ENCODE results near the gene C3orf80.
"Not testable (repeated sequence)": the region's sequence is repeated elsewhere in the genome, so short reads cannot be mapped to it uniquely, and the experiment has no call there.

Gene C3orf80

DNA sequence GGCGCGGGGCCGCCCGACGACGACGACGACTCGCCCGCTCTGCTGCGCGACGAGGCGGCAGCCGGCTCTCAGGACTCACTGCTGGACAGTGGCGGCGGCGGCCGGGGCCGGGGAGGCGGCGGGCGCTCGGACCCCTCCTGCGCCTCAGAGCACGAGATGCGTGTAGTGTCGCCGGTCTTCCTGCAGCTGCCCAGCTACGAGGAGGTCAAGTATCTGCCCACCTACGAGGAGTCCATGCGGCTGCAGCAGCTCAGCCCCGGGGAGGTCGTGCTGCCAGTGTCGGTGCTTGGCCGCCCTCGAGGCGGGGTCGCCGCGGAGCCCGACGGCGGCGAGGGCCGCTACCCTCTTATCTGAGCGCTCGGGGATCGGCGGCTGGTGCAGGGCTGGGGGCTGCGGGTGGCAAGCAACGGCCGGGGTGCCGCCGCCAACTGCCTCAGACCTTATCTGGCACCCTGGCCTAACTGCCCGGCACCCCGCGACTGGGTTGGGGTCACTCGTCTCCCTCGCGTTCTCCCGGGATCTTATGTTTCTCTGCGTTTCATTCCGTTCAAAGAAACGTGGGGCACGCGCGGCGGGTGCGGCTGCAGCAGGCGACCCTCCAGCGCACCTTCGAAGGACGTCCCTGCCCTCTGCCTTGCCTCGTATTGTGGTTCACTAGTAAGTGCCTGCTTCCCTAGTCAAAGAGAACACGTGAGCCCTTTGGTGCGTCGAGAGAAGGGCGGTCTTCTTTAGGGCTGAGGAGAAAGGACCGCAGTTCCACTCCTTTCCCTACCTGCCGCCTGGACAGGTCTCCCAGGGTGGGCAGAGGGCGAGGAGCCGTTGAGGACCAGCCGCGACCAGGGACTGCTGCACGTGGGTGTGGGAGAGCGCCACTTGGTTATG lies 1.0 kb downstream of the C3orf80 start:
- ATAC-seq (replicated peaks) (peak in 1 of 2 donors; percentile 5), DNase-seq (no peak)
- H3K27ac Mint-ChIP-seq = peak overlapping the region; percentile 87
- peaks cover 0 to 3% of the 10 kb centered on the region in 2 donors for H3K36me3 Mint-ChIP-seq
- no peaks in the 10 kb centered on the region for H3K9me3 Mint-ChIP-seq
- peak overlapping the region; percentile 84 to 85 for H3K4me3 Mint-ChIP-seq
- peaks cover 42 to 50% of the 10 kb centered on the region in 2 donors for H3K27me3 Mint-ChIP-seq
- H3K4me1 Mint-ChIP-seq = peaks cover 16 to 23% of the 10 kb centered on the region in 2 donors

GRCh38 chr3:160227419-160227818 lies 2.2 kb downstream of the C3orf80 start:
- Mint-ChIP-seq H3K36me3 (peaks cover 0 to 3% of the 10 kb centered on the region in 2 donors), H3K27me3 (peaks cover 43 to 50% of the 10 kb centered on the region in 2 donors), H3K27ac (no peak overlapping the region), H3K4me1 (peaks cover 16 to 23% of the 10 kb centered on the region in 2 donors), H3K4me3 (no peak overlapping the region), H3K9me3 (no peaks in the 10 kb centered on the region)
- no peak for DNase-seq
- ATAC-seq (replicated peaks) = no peak

DNA sequence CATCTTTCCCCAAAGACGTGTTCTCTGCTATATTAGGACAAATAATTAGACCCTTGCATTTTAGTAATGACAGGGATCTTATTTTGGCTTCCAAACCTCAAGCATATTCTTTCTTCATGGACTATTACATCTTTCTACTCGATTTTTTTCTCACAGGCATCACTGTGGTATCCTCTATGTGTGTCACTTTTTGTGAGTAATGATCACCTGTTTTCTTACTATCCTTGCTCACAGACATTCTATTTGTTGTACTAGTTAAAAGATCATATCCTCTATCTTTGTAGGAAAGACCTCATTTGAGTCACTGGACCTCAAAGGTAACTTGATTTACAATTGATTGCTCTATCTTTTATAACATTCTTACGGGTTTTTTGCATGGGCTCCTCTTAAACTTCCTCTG lies 6.8 kb downstream of the C3orf80 start:
- Mint-ChIP-seq H3K36me3 (no peaks in the 10 kb centered on the region), H3K4me3 (no peak overlapping the region), H3K27me3 (peaks cover 18 to 22% of the 10 kb centered on the region in 2 donors), H3K27ac (no peak overlapping the region), H3K9me3 (no peaks in the 10 kb centered on the region), H3K4me1 (no peaks in the 10 kb centered on the region)
- no peak for DNase-seq
- ATAC-seq (replicated peaks) = no peak

DNA sequence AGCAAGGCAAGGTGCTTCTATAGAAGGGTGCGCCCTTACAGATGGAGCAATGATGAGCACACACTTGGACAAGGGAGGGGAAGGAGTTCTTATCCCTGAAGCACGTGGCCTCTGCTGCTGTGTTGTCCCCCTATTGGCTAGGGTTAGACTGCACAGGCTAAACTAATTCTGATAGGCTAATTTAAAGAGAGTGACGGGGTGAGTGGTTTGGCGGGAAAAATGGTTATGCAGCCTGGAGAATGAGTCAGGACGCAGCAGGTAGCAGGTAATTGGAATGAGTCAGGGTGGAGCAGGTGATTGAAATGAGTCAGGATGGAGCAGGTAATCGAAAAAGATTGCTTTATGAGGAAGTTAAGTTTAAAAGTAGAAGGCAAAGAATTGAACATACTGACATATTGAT lies 15.5 kb downstream of the C3orf80 start:
- not testable (repeated sequence) for ATAC-seq (replicated peaks); H3K4me1 Mint-ChIP-seq; H3K36me3 Mint-ChIP-seq; H3K27ac Mint-ChIP-seq; H3K4me3 Mint-ChIP-seq; DNase-seq
- Mint-ChIP-seq H3K27me3 (peaks cover 7 to 22% of the 10 kb centered on the region in 2 donors), H3K9me3 (peaks cover 6 to 12% of the 10 kb centered on the region in 2 donors)

DNA sequence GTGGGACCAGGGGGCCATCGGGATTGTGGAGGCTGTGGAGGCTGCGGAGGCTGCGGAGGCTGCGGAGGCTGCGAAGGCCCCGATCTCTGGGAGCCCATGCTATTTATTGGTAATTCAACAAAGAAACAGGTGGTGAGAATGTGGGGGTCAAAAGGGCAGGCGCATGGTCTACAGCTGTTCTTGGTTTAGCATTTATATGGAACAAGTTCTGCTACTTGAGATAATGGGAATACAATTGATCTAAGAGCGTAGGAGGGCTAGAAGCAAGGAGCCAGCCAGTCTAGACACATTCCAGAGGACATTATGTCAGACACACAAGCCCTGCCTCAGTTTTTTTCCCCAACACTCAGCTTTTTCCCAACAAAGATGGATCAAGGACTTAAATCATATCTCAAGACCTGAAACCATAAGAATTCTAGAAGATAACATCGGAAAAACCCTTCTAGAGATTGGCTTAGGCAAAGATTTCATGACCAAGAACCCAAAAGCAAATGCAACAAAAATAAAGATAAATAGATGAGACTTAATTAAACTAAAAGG lies 20.1 kb downstream of the C3orf80 start:
- Mint-ChIP-seq H3K9me3 (peaks cover 6 to 12% of the 10 kb centered on the region in 2 donors), H3K27ac (no peak overlapping the region)
- no peak for ATAC-seq (replicated peaks)

GRCh38 chr3:160247766-160248165 lies 22.5 kb downstream of the C3orf80 start:
- H3K27ac Mint-ChIP-seq = no peak overlapping the region
- ATAC-seq (replicated peaks) = no peak
- H3K36me3 Mint-ChIP-seq = no peaks in the 10 kb centered on the region

More for the DNA sequence above, 20.1 kb downstream of the C3orf80 start:
- Mint-ChIP-seq H3K27me3 (peaks cover under 1 to 6% of the 10 kb centered on the region in 2 donors), H3K4me3 (no peak overlapping the region), H3K36me3 (no peaks in the 10 kb centered on the region), H3K4me1 (no peaks in the 10 kb centered on the region)
- no peak for DNase-seq

DNA sequence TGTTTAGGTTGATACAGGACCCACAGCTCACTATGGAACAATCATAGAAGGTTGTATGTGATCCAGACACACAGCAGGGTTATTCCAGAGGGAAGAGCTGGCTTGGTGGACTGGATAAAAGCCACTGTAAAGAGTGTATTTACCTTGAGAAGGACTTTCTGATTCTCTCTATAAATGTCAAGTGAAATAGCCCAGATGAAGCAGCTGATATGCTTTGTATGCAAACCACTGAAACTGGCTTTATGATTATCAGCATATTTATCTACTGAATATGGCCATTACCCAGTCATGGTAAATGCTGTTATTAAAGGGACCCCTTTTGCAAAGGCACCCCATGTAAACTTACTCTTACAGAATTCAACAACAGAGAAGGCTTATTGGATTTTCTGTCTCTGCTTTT lies 28.1 kb downstream of the C3orf80 start:
- Mint-ChIP-seq H3K4me1 (no peaks in the 10 kb centered on the region), H3K36me3 (peaks cover 0 to 7% of the 10 kb centered on the region in 2 donors), H3K27me3 (no peaks in the 10 kb centered on the region), H3K27ac (no peak overlapping the region), H3K9me3 (no peaks in the 10 kb centered on the region), H3K4me3 (no peak overlapping the region)
- DNase-seq (no peak), ATAC-seq (replicated peaks) (no peak)

More at GRCh38 chr3:160247766-160248165, 22.5 kb downstream of the C3orf80 start:
- Mint-ChIP-seq H3K4me1 (no peaks in the 10 kb centered on the region), H3K27me3 (no peaks in the 10 kb centered on the region), H3K4me3 (no peak overlapping the region), H3K9me3 (peaks cover 6 to 12% of the 10 kb centered on the region in 2 donors)
- no peak for DNase-seq

- ATAC-seq (replicated peaks) (no peak), DNase-seq (no peak)
- H3K4me1 Mint-ChIP-seq = peaks cover 0 to 5% of the 10 kb centered on the region in 2 donors
- H3K27ac Mint-ChIP-seq = no peak overlapping the region
- no peak overlapping the region for H3K4me3 Mint-ChIP-seq
- H3K9me3 Mint-ChIP-seq = no peaks in the 10 kb centered on the region
- H3K36me3 Mint-ChIP-seq = peaks cover 3 to 12% of the 10 kb centered on the region in 2 donors
- H3K27me3 Mint-ChIP-seq = no peaks in the 10 kb centered on the region
Observed at GRCh38 chr3:160257606-160258005, 32.4 kb downstream of the C3orf80 start.

DNA sequence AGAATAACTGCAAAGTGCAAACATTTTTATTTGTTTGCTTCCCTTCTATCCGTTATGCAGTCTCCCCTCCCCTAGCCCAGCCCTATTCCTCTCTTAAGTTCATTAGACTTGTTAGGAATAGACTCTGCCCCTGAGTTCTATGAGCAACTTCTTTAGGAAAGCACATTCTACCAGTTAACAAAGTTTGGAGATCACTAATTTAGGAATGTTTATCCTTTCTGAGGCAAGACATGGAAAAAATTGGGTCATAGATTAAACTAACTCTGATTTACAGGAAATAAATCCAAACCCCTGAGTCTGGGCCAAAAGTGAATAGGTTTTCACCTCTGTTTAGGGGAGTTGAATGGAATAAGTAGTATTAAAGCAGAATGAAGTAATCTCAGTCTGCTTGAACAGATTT lies 34.4 kb downstream of the C3orf80 start:
- DNase-seq = no peak
- ATAC-seq (replicated peaks) = no peak
- Mint-ChIP-seq H3K27ac (no peak overlapping the region), H3K4me1 (peaks cover 0 to 5% of the 10 kb centered on the region in 2 donors), H3K36me3 (peaks cover 3 to 13% of the 10 kb centered on the region in 2 donors), H3K9me3 (no peaks in the 10 kb centered on the region), H3K27me3 (no peaks in the 10 kb centered on the region), H3K4me3 (no peak overlapping the region)

GRCh38 chr3:160260587-160261270 lies 35.5 kb downstream of the C3orf80 start:
- no peak overlapping the region for H3K4me3 Mint-ChIP-seq

GRCh38 chr3:160265088-160265487 lies 39.9 kb downstream of the C3orf80 start:
- peaks cover 5 to 12% of the 10 kb centered on the region in 2 donors for H3K36me3 Mint-ChIP-seq
- DNase-seq (no peak), ATAC-seq (replicated peaks) (no peak)
- H3K27me3 Mint-ChIP-seq = no peaks in the 10 kb centered on the region
- H3K27ac Mint-ChIP-seq = no peak overlapping the region
- H3K9me3 Mint-ChIP-seq = no peaks in the 10 kb centered on the region
- H3K4me3 Mint-ChIP-seq = no peak overlapping the region
- peaks cover 0 to 5% of the 10 kb centered on the region in 2 donors for H3K4me1 Mint-ChIP-seq

More at GRCh38 chr3:160260587-160261270, 35.5 kb downstream of the C3orf80 start:
- no peak overlapping the region for H3K27ac Mint-ChIP-seq
- ATAC-seq (replicated peaks) = no peak
- H3K36me3 Mint-ChIP-seq = peaks cover 7 to 11% of the 10 kb centered on the region in 2 donors
- DNase-seq = no peak
- H3K4me1 Mint-ChIP-seq = peaks cover 0 to 5% of the 10 kb centered on the region in 2 donors
- H3K27me3 Mint-ChIP-seq = no peaks in the 10 kb centered on the region
- H3K9me3 Mint-ChIP-seq = no peaks in the 10 kb centered on the region

All from stimulated activated naive B cell treated with anti-CD40 and anti-IgM and Interleukin-4, amounts not matched to agents 10 μg/mL and 1 μg/mL and 100 μg/mL, for 72 hours (primary cell).